ENCODE measurements around the gene RPL7A. TPM values are rescaled to one million over a fixed set of nuclear protein-coding genes. Genes with fewer than 3 reads are reported as not detected.
A peak's percentile ranks its signal among the peaks of the same experiment; 100 is the strongest.

The RPL7A gene
- total RNA-seq, 1 donor from 2014 or later, result 2,746 TPM

DNA sequence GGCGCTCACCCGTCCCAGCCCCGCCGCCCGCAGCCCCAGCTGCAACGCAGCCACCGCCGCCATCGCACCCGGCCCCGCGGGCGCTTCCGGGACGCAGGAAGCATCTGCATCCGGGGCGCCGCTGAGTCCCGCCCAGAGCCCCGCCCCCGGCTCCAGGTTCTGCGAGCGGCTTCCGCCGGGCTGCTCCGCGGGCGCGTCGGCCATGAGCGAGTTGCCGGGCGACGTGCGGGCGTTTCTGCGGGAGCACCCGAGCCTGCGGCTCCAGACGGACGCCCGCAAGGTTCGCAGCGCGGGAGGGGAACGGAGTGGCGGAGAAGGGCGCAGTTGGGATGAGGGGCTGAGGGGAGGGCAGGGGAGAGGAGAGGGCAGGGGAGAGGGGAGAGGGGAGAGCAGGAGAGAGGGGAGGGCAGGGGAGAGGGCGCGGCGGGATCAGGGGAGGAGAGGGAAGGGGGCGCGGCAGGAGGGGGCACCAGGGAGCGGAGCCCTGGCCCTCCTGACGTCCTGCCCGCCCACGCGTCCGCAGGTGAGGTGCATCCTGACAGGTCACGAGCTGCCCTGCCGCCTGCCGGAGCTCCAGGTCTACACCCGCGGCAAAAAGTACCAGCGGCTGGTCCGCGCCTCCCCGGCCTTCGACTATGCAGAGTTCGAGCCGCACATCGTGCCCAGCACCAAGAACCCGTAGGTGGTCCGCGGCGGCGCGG, 8.5 kb downstream of the RPL7A start, which contains the start of the genes SURF1 and SURF2:
Gene SURF1, minus strand, starts transcription at position 97 of the 701 bp plus-strand sequence. Its CDS starts 34 bp downstream, at position 63.
Gene SURF2, plus strand, starts transcription at position 160 of the 701 bp plus-strand sequence. Its CDS starts 43 bp downstream, at position 203.
- H3K4me1 Mint-ChIP-seq, result peaks cover 21% of the 10 kb centered on the region
- peaks cover 8% of the 10 kb centered on the region for H3K27me3 Mint-ChIP-seq (ENCODE audit: low read depth)
- peak within 1 kb of the TSS; percentile 71 for H3K27ac Mint-ChIP-seq (ENCODE audit: unreplicated experiment)
- peak; percentile 78 for DNase-seq (ENCODE audit: low read depth, low spot score)
- no peaks in the 10 kb centered on the region for H3K9me3 Mint-ChIP-seq
- peak within 1 kb of the TSS; percentile 96 for H3K4me3 Mint-ChIP-seq
- H3K36me3 Mint-ChIP-seq (ENCODE audit: low read depth), result peaks cover 14% of the 10 kb centered on the region
- no peak for TF ChIP-seq CTCF (conservative IDR thresholded peaks at IDR 0.05)

DNA sequence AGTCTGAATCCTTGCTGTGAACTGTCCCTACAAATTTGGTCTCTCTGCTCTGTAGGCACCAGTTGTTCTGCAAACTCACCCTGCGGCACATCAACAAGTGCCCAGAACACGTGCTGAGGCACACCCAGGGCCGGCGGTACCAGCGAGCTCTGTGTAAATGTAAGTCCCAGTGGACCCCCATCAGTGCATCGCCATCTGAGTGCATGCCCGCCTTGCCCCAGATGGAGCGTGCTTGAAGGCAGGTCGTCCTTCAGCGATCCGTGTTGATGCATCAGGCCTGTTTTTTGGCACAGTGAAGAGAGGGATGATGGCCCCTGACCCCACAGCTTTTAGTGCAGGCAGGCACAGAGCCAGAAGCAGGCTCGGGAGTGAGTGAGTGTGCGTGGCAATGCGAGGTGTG, 9.6 kb downstream of the RPL7A start:
- Mint-ChIP-seq H3K36me3 (ENCODE audit: low read depth) (peaks cover 7% of the 10 kb centered on the region), H3K27me3 (ENCODE audit: low read depth) (peaks cover 8% of the 10 kb centered on the region), H3K9me3 (no peaks in the 10 kb centered on the region), H3K27ac (ENCODE audit: unreplicated experiment) (peak overlapping the region; percentile 43), H3K4me1 (peaks cover 21% of the 10 kb centered on the region), H3K4me3 (peak overlapping the region; percentile 85)
- no peak for DNase-seq (ENCODE audit: low read depth, low spot score)
- no peak for TF ChIP-seq CTCF (conservative IDR thresholded peaks at IDR 0.05)

DNA sequence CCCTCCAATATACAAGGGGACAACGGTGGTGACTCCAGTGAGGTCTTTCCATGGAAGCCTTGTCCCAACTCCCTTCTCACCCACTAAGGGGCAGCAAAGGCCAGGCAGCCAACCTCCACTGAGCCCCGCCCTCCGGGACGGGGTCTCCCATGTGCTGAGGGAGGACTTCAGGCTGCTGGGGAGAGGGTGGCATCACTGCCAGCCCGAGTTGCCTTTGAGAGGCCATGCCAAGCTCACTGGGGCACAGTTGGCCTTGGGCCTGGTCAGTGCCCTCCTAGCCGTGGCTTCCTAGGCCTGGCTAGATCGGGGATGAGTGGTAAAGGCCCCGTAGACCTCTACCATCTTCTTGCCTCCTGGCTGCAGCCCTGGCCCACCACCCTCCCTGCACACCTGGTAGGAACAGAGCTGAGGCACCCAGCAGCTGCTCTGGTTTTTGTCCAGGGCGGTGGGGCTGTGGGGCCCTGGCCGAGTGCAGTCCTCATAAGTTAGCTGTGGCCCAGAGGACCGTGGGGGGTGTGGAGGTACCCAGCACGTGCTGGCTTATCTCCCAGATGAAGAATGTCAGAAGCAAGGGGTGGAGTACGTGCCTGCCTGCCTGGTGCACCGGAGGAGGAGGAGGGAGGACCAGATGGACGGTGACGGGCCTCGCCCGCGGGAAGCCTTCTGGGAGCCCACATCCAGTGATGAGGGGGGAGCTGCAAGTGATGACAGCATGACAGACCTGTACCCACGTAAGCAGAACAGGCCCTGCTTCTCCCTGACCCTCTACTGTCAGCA, 11.6 kb downstream of the RPL7A start:
- Mint-ChIP-seq H3K9me3 (no peaks in the 10 kb centered on the region), H3K4me1 (peaks cover 19% of the 10 kb centered on the region), H3K4me3 (peak overlapping the region; percentile 85), H3K27ac (ENCODE audit: unreplicated experiment) (peak overlapping the region; percentile 67), H3K36me3 (ENCODE audit: low read depth) (peaks cover 6% of the 10 kb centered on the region), H3K27me3 (ENCODE audit: low read depth) (peaks cover 8% of the 10 kb centered on the region)
- no peak for DNase-seq (ENCODE audit: low read depth, low spot score)
- TF ChIP-seq CTCF (conservative IDR thresholded peaks at IDR 0.05), result peak; percentile 50

- DNase-seq (ENCODE audit: low read depth, low spot score), result no peak
- H3K36me3 Mint-ChIP-seq (ENCODE audit: low read depth), result peaks cover 6% of the 10 kb centered on the region
- H3K27ac Mint-ChIP-seq (ENCODE audit: unreplicated experiment), result no peak overlapping the region
- H3K9me3 Mint-ChIP-seq, result no peaks in the 10 kb centered on the region
- peak overlapping the region; percentile 54 for H3K4me3 Mint-ChIP-seq
- TF ChIP-seq CTCF (conservative IDR thresholded peaks at IDR 0.05), result no peak
- peaks cover 16% of the 10 kb centered on the region for H3K4me1 Mint-ChIP-seq
- H3K27me3 Mint-ChIP-seq (ENCODE audit: low read depth), result peaks cover 6% of the 10 kb centered on the region
These were observed 12.7 kb downstream of the RPL7A start for GRCh38 chr9:133360400-133361393.

All from neural crest cell (in vitro differentiated cells).